GM12872 (cell line): ENCODE data around the gene SFXN5.

Experiments
- TF ChIP-seq, protein P1 (sequence below): IDR thresholded peaks from 3 replicates; pipeline ENCODE4 v1.5.1; 2011; ENCODE audit warnings: low read depth, mild to moderate bottlenecking, low read length, moderate library complexity; ENCODE audit not compliant: insufficient read depth

Gene SFXN5

DNA sequence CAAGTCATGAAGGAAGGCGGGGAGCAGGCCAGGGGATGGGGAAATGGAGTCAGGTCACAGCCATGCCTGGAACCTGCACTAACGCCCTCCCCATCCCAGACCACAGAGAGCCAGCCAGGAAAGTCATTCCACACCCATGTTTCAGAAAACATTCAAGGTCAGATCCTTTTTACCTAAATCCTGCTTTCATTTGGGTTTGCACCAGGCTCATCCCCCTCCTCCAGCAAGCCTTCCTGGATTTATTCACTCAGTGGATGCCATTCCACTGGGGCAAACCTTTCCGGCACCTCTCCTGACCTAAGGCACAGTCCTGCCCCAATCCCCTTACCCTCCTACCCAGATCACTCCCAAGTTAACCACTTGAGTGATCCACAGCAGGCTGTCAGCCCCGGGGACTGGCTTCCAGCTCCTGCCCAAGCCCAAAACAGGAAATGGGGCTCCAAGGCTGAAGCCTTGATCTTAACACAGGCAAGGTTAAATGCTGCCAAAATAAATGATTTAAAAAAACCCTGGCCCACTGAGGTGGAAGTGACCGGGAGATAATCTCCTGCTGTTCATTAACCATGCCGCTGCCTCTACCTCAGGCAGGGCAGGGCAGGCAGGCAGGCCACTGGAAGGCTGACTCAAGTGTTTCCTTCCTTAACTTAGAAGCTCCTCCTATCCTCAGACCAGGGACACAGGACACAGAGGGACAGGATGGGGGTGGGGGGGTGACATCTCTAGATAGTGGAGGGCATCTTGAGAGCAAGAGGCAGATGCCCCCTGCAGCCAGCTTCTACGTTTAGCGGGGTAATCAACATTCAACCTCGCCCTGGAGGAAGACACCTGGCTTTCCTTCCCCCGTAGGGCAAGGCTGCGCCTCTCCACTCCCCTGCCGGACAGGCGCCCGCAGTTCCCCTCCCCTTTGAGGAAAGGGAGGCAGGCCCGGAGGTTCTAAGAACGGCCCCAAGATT lies 39.8 kb upstream of the SFXN5 start:
- TF ChIP-seq, protein P1, sequence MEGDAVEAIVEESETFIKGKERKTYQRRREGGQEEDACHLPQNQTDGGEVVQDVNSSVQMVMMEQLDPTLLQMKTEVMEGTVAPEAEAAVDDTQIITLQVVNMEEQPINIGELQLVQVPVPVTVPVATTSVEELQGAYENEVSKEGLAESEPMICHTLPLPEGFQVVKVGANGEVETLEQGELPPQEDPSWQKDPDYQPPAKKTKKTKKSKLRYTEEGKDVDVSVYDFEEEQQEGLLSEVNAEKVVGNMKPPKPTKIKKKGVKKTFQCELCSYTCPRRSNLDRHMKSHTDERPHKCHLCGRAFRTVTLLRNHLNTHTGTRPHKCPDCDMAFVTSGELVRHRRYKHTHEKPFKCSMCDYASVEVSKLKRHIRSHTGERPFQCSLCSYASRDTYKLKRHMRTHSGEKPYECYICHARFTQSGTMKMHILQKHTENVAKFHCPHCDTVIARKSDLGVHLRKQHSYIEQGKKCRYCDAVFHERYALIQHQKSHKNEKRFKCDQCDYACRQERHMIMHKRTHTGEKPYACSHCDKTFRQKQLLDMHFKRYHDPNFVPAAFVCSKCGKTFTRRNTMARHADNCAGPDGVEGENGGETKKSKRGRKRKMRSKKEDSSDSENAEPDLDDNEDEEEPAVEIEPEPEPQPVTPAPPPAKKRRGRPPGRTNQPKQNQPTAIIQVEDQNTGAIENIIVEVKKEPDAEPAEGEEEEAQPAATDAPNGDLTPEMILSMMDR, result no peak

- TF ChIP-seq, protein P1, result no peak
These were observed 38.9 kb upstream of the SFXN5 start for GRCh38 chr2:73110168-73111072.

- TF ChIP-seq, protein P1, result no peak
These were observed 38.1 kb upstream of the SFXN5 start for GRCh38 chr2:73109431-73110167.

DNA sequence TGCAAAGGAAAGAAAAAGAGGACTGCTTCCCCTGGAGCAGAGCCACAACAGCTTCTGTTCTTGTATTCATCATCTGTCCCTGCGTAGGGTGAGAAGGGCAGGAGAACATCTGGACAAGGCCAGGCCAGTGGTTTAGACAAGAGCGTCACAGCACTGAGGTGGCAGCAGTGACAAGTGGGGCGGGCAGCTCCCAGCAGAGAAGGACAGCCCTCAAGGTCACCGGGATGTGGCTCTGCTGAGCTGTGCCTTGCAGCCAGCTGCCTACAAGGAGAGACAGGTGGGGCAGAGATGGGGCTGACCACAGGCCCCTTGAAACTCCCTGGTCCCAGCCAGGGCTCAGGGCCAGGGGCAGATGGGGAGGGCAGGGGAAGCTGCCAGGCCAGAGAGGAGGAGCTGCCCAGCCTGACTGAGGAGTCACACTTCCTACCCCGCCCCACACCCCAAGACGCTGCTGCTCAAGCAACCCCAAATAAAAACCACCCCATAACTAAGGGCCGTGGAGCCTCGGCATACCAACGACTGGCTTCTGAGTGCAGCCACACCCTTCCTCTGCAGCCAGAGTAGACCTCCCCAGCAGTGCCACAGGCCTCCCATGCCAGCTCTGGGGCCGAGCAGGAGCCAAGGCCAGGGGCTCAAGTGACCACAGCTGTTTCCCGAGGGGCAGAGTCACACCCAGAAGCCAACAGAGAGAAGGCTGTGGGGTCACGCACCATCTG lies 35.9 kb upstream of the SFXN5 start:
- TF ChIP-seq, protein P1, result no peak

DNA sequence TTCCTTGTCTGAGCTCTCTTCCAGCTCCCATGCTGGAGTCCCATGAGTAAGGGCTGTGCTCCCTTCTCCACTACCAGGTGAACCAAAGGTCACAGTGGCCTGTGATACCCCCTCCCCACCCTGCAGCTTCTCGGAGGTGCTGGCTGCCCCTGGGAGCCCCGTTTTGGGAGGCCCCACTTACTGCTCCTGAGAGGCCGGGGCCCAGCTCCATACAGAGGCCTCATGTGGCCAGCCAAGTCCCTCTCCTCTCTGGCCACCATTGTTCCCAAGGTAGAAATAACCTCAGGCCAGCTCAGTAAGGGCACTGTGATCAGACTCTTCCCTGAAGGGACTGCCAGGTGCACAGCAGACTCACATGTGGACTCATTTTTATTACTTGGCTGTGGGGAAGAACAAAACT lies 35.3 kb upstream of the SFXN5 start:
- TF ChIP-seq, protein P1, result no peak

DNA sequence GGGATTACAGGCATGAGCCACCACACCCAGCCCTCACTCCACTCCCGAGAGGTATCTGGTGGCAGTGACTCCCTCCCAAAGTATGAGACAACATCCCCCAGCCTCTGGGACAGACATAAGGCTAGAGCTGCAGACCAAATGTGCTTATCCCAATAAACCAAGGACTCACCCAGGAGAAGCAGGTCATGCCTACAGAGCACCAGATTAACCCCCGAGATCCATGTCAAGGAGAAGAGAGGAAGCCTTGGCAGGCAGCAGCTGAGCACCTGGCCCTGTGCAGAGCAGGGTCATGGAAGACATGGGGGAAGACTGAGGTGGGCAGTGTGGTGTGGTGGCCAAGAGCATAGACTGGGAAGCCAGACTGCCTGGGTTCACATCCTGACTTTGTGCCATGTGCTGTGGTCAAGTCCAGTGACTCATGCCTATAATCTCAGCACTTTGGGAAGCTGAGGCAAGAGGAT lies 34.0 kb upstream of the SFXN5 start:
- TF ChIP-seq, protein P1, result no peak
